Nephron (organoid): ENCODE results near the gene SPATA46.
A peak's percentile ranks its signal among the peaks of the same experiment; 100 is the strongest.

Experiments used
- H3K27ac Mint-ChIP-seq, 3 experiments: 2 replicates each; pipeline ENCODE4 v1.8.0; 2020; ENCODE audit warnings: mixed read lengths in 3 of 3, mild to moderate bottlenecking in 2 of 3, moderate library complexity in 1 of 3
- H3K27me3 Mint-ChIP-seq: 2 replicates; pipeline ENCODE4 v1.8.0; 2021; ENCODE audit warnings: low read depth, mild to moderate bottlenecking, moderate library complexity, mixed read lengths
- H3K36me3 Mint-ChIP-seq: 2 replicates; pipeline ENCODE4 v1.8.0; 2020; ENCODE audit warnings: low read depth, mixed read lengths
- H3K4me1 Mint-ChIP-seq: 2 replicates; pipeline ENCODE4 v1.8.0; 2020; ENCODE audit warnings: mixed read lengths
- H3K4me3 Mint-ChIP-seq, 3 experiments: 2 replicates each; pipeline ENCODE4 v1.8.0; 2020; ENCODE audit warnings: mild to moderate bottlenecking in 3 of 3, mixed read lengths in 3 of 3, moderate library complexity in 2 of 3
- H3K9me3 Mint-ChIP-seq: 2 replicates; pipeline ENCODE4 v1.8.0; 2020; ENCODE audit warnings: mixed read lengths
- TF ChIP-seq, protein P1 (sequence below), 3 experiments: fragments of 200-600 bp; sonication (generic); IDR thresholded peaks; one replicate each; pipeline ENCODE4 v1.5.0; 2021; ENCODE audit warnings: antibody characterized with exemption in 3 of 3; ENCODE audit not compliant: unreplicated experiment in 3 of 3

The SPATA46 gene

DNA sequence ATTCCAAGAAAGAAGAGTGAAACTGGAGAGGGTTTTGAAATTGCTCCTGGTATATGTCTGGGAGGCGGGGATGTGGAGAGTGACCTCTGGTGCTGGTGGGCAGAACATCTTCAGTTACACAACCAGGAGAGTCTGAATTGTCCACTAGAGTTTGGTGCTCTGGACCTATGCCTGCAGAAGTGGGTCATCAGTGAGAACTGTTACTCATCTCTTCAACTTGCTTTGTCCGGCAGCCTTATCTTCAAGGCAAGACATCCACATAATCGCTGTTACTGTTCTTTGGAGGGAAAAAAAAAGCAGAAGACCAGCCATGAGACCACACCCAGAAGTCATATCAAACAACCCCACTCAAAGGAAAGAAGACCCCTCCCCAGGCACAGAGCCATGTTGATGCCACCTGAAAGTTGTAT is 20.4 kb upstream of the SPATA46 start:
- no peak overlapping the region for H3K27ac Mint-ChIP-seq
- TF ChIP-seq, protein P1, sequence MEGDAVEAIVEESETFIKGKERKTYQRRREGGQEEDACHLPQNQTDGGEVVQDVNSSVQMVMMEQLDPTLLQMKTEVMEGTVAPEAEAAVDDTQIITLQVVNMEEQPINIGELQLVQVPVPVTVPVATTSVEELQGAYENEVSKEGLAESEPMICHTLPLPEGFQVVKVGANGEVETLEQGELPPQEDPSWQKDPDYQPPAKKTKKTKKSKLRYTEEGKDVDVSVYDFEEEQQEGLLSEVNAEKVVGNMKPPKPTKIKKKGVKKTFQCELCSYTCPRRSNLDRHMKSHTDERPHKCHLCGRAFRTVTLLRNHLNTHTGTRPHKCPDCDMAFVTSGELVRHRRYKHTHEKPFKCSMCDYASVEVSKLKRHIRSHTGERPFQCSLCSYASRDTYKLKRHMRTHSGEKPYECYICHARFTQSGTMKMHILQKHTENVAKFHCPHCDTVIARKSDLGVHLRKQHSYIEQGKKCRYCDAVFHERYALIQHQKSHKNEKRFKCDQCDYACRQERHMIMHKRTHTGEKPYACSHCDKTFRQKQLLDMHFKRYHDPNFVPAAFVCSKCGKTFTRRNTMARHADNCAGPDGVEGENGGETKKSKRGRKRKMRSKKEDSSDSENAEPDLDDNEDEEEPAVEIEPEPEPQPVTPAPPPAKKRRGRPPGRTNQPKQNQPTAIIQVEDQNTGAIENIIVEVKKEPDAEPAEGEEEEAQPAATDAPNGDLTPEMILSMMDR (IDR thresholded peaks at IDR 0.05; ENCODE audit: unreplicated experiment in 3 of 3): no peak
- H3K4me3 Mint-ChIP-seq: no peak overlapping the region
- H3K27me3 Mint-ChIP-seq: peaks cover 15% of the 10 kb centered on the region
- peaks cover 11% of the 10 kb centered on the region for H3K4me1 Mint-ChIP-seq
- H3K9me3 Mint-ChIP-seq: no peaks in the 10 kb centered on the region
- H3K36me3 Mint-ChIP-seq: no peaks in the 10 kb centered on the region

DNA sequence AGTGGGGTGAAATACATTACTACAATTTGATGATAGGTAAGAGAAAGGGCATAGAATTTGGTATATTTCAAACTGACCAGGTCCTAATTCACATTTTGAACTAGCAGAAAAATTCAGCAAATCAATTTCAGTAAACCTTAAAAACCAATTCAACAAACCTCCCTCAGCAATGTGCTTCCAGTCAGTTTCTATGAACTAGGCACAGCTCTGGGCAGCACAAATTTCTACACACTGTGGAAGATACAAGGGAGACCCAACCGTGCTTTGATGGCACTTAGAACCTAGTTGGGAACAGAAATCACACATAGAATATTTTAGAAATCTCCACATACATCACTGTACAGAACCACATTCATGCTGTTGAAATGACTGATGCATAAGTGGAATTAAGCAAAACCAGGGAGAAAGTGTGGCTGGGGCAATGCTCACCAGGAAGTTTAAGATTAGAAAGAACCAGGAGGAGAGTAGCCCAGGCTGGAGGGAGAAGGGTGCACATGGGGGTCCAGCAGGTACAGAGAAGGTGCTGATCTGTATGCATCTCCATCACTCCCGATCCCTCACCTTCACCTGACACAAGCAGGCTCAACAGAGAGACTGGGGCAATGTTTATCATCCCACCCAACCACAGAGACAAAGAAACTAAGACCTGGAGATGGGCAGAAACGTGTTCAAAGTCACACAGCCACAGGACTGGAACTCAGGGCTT is 19.7 kb upstream of the SPATA46 start:
- peaks cover 18% of the 10 kb centered on the region for H3K4me1 Mint-ChIP-seq
- no peaks in the 10 kb centered on the region for H3K9me3 Mint-ChIP-seq
- H3K27ac Mint-ChIP-seq: no peak overlapping the region

DNA sequence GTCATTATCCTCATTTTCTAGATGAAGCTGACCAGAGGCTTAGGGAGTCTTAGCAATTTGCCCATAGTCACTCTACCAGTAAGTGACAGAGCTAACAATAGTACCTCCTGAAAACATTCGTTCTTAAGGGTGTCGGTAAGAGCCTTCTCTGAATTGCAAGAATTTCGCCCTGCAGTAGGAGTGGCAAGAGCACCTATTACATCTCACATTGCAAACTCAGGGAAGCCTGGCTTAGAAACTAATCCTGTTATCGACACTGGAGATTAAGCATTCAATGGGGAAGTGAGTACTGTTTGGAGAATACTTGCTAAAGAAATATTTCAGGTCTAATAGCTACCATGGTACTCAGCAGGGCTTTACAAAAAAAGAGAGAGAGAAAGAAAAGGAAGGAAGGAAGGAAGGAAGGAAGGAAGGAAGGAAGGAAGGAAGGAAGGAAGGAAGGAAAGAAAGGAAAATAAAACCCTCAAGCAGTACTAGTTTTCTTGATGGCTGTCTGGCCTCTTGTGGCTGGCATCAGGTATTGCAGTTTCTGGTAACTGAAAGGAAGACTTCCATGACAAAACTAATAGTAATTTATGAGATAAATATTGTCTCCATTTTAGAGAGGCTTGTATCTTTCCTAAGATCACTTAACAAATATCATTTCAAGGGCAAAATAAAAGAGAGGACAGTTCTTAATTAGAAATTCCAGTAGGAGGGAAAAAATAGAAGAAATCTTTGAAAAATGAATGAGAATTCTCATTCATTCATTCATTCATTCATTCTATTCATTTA is 15.3 kb upstream of the SPATA46 start:
- peak overlapping the region in 1 of 3 experiments; percentile 9 for H3K4me3 Mint-ChIP-seq
- TF ChIP-seq, protein P1 (IDR thresholded peaks at IDR 0.05; ENCODE audit: unreplicated experiment in 3 of 3): peak; percentile 82 to 89 (median 82)
- H3K4me1 Mint-ChIP-seq: peaks cover 37% of the 10 kb centered on the region
- peaks cover 11% of the 10 kb centered on the region for H3K27me3 Mint-ChIP-seq
- H3K9me3 Mint-ChIP-seq: no peaks in the 10 kb centered on the region
- no peaks in the 10 kb centered on the region for H3K36me3 Mint-ChIP-seq
- peak overlapping the region in 1 of 3 experiments; percentile 5 for H3K27ac Mint-ChIP-seq

More for the DNA sequence above, 19.7 kb upstream of the SPATA46 start:
- TF ChIP-seq, protein P1 (IDR thresholded peaks at IDR 0.05; ENCODE audit: unreplicated experiment in 3 of 3): no peak
- Mint-ChIP-seq H3K27me3 (peaks cover 15% of the 10 kb centered on the region), H3K36me3 (no peaks in the 10 kb centered on the region), H3K4me3 (no peak overlapping the region)

DNA sequence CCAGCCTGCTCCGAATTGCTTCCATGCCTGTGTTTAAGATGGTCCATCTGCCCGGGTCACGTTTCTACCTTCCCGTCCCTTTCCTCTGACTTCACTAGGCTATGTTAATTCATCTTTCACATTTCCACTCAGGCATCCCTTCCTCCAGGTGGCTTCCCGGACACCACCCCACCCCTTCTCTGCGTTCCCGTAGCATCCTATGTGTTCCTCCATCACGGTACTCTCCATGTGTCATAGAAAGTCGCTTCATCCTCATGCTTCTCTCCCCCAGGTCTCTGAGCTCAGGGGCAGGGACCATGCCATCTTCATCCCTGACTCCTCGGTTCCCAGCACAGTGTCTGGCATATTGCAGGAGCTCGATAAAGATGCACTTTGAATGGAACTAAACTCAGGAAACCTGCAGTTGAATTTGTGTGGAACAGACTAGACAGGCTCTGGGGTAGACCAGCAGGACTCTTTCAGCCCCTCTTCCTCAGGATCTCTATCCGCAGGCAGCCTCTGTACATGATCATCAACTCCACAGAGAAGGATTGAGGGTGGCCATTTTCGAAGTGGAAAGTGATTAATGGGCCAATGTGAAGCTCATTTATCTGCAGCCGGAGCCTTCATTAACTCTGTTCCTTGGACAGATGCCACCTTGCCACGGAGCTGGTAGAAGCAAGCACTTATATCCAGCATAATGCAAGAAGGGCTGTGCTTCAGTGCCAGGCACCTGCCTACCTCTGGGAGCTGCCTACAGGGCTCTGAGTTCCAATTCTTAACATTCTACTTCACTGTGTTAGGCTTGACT is 13.9 kb upstream of the SPATA46 start:
- peaks cover 43% of the 10 kb centered on the region for H3K4me1 Mint-ChIP-seq
- no peaks in the 10 kb centered on the region for H3K9me3 Mint-ChIP-seq
- TF ChIP-seq, protein P1 (IDR thresholded peaks at IDR 0.05; ENCODE audit: unreplicated experiment in 3 of 3): no peak
- no peaks in the 10 kb centered on the region for H3K27me3 Mint-ChIP-seq
- no peak overlapping the region for H3K4me3 Mint-ChIP-seq
- no peaks in the 10 kb centered on the region for H3K36me3 Mint-ChIP-seq
- H3K27ac Mint-ChIP-seq: peak overlapping the region in 2 of 3 experiments; percentile 27 to 68

- peaks cover 43% of the 10 kb centered on the region for H3K4me1 Mint-ChIP-seq
- H3K27ac Mint-ChIP-seq: peak overlapping the region in 2 of 3 experiments; percentile 68 to 93
- no peaks in the 10 kb centered on the region for H3K9me3 Mint-ChIP-seq
- no peak overlapping the region for H3K4me3 Mint-ChIP-seq
- TF ChIP-seq, protein P1 (IDR thresholded peaks at IDR 0.05; ENCODE audit: unreplicated experiment in 3 of 3): no peak
- H3K36me3 Mint-ChIP-seq: no peaks in the 10 kb centered on the region
- no peaks in the 10 kb centered on the region for H3K27me3 Mint-ChIP-seq
Observed at GRCh38 chr1:162389971-162390370, 13.3 kb upstream of the SPATA46 start.
